A549 (cell line): ENCODE measurements around the gene WTIP.

ENCODE experiments used
- CTCF ChIP-seq: fragments of >200 bp; sonication (Bioruptor Twin); formaldehyde crosslinking; IDR thresholded peaks from 3 replicates; pipeline ENCODE4 v1.5.1; 2016
- JUN ChIP-seq, 2 experiments: fragments of >200 bp; sonication (Bioruptor Twin); formaldehyde crosslinking; IDR thresholded peaks; 2 replicates in 1 of 2; 3 replicates in 1 of 2; pipeline ENCODE4 v1.6.1; 2016 to 2017
- POLR2A ChIP-seq: IDR thresholded peaks from 2 replicates; pipeline ENCODE4 v1.6.1; 2012; ENCODE audit warnings: mild to moderate bottlenecking, low read length
- RAD21 ChIP-seq, 2 experiments: fragments of >200 bp in 1 of 2; sonication (Bioruptor Twin) in 1 of 2; formaldehyde crosslinking in 1 of 2; IDR thresholded peaks in 1 of 2; conservative IDR thresholded peaks in 1 of 2; 2 replicates in 1 of 2; 3 replicates in 1 of 2; pipeline ENCODE4 v1.6.1; 2012 to 2018; ENCODE audit warnings: inconsistent platforms in 1 of 2
- REST ChIP-seq: fragments of 200-600 bp; sonication (generic); IDR thresholded peaks from 2 replicates; pipeline ENCODE4 v1.6.1; 2016; ENCODE audit warnings: antibody characterized with exemption, mild to moderate bottlenecking, moderate library complexity
- RNF2 ChIP-seq: fragments of 200-600 bp; sonication (generic); IDR thresholded peaks from 2 replicates; pipeline ENCODE4 v1.6.1; 2016; ENCODE audit warnings: low read depth, mild to moderate bottlenecking, antibody characterized with exemption, moderate library complexity, borderline replicate concordance
- ZFP36 ChIP-seq: fragments of 450-650 bp; IDR thresholded peaks from 2 replicates; pipeline ENCODE4 v1.6.1; 2014; ENCODE audit warnings: borderline replicate concordance; ENCODE audit not compliant: partially characterized antibody

GRCh38 chr19:34475026-34475974 is 6.3 kb upstream of the WTIP start:
- no peak for TF ChIP-seq CTCF
- no peak for TF ChIP-seq ZFP36
- no peak for TF ChIP-seq POLR2A
- TF ChIP-seq RNF2 = no peak
- no peak for TF ChIP-seq RAD21 (conservative IDR thresholded peaks at IDR 0.05 in 1 of 2, IDR thresholded peaks at IDR 0.05 in 1 of 2)
- no peak for TF ChIP-seq JUN (IDR thresholded peaks at IDR 0.05)
- no peak for TF ChIP-seq REST
